K562 (cell line): ENCODE data around the gene USP32. TPM values are rescaled to one million over a fixed set of nuclear protein-coding genes. Genes with fewer than 3 reads are reported as not detected.

Source experiments
- BMI1 ChIP-seq: fragments of 150-350 bp; IDR thresholded peaks from 2 replicates; pipeline ENCODE4 v1.6.1; 2014; ENCODE audit warnings: low read length
- DPF2 ChIP-seq: fragments of 450-650 bp; IDR thresholded peaks from 2 replicates; pipeline ENCODE4 v1.6.1; 2016
- EZH2 ChIP-seq: IDR thresholded peaks from 2 replicates; pipeline ENCODE4 v1.6.1; 2012; ENCODE audit warnings: low read depth, mild to moderate bottlenecking, inconsistent platforms, low read length, borderline replicate concordance
- KAT8 ChIP-seq: fragments of 450-650 bp; IDR thresholded peaks from 2 replicates; pipeline ENCODE4 v1.6.1; 2016; ENCODE audit warnings: low read depth, mild to moderate bottlenecking
- KDM1A ChIP-seq, 2 experiments: fragments of 450-650 bp; IDR thresholded peaks; 2 replicates each; pipeline ENCODE4 v1.6.1; 2016; ENCODE audit warnings: mild to moderate bottlenecking in 2 of 2
- LARP7 ChIP-seq: fragments of 450-650 bp; IDR thresholded peaks from 2 replicates; pipeline ENCODE4 v1.6.1; 2016
- MIER1 ChIP-seq: fragments of 450-650 bp; IDR thresholded peaks from 2 replicates; pipeline ENCODE4 v1.6.1; 2016; ENCODE audit warnings: antibody characterized with exemption, mild to moderate bottlenecking, low read depth
- MYBL2 ChIP-seq, 2 experiments: fragments of 450-650 bp in 1 of 2; sonication (generic) in 1 of 2; formaldehyde crosslinking in 1 of 2; IDR thresholded peaks; 2 replicates each; pipeline versions ENCODE4 v1.6.1 to v1.8.1; 2017 to 2022; ENCODE audit warnings: borderline replicate concordance in 1 of 2, inconsistent platforms in 1 of 2, low read depth in 1 of 2, mild to moderate bottlenecking in 1 of 2, missing genetic modification reagents in 1 of 2, moderate library complexity in 1 of 2
- NUFIP1 ChIP-seq: fragments of 450-650 bp; IDR thresholded peaks from 2 replicates; pipeline ENCODE4 v1.6.1; 2018; ENCODE audit not compliant: partially characterized antibody
- PHB2 ChIP-seq: fragments of 450-650 bp; IDR thresholded peaks from 2 replicates; pipeline ENCODE4 v1.6.1; 2017; ENCODE audit warnings: low read depth
- PHF21A ChIP-seq: fragments of 450-650 bp; IDR thresholded peaks from 2 replicates; pipeline ENCODE4 v1.6.1; 2017; ENCODE audit warnings: low read depth, borderline replicate concordance
- RNF2 ChIP-seq: sonication (generic); IDR thresholded peaks from 2 replicates; pipeline ENCODE4 v1.6.1; 2016
- SMAD2 ChIP-seq: fragments of 150-350 bp; IDR thresholded peaks from 2 replicates; pipeline ENCODE4 v1.6.1; 2014; ENCODE audit warnings: low read depth, mild to moderate bottlenecking, low read length
- SRSF7 ChIP-seq: fragments of 200-400 bp; formaldehyde crosslinking; optimal IDR thresholded peaks from 2 replicates; pipeline ENCODE3; 2017; ENCODE audit warnings: mild to moderate bottlenecking, low read depth, low read length
- ZFPM2 ChIP-seq: fragments of 250-450 bp; sonication (Bioruptor Pico); IDR thresholded peaks from 2 replicates; pipeline ENCODE4 v1.5.1; 2022; ENCODE audit warnings: mild to moderate bottlenecking
- ZKSCAN3 ChIP-seq: fragments of 250-450 bp; sonication (Bioruptor Pico); IDR thresholded peaks from 2 replicates; pipeline ENCODE4 v1.4.0; 2020
- ZNF232 ChIP-seq: sonication (generic); formaldehyde crosslinking; IDR thresholded peaks from 2 replicates; pipeline ENCODE4 v1.8.0; 2022; ENCODE audit warnings: mild to moderate bottlenecking, missing genetic modification reagents
- ZNF644 ChIP-seq: fragments of 200-800 bp; sonication (Bioruptor generic); IDR thresholded peaks from 2 replicates; pipeline ENCODE4 v1.6.1; 2016; ENCODE audit warnings: low read depth, missing genetic modification characterization, missing compliant biosample characterization
- ZSCAN32 ChIP-seq: fragments of 450-650 bp; formaldehyde crosslinking; IDR thresholded peaks from 2 replicates; pipeline ENCODE4 v1.4.0; 2020; ENCODE audit warnings: mild to moderate bottlenecking, moderate library complexity
- polyA plus RNA-seq, 8 experiments: library from polyadenylated mRNA; depleted of rRNA in 4 of 8; stranded (reverse) in 5 of 8; unstranded in 3 of 8; fragments of >200 nt; fragmentation: Nextera tagmentation in 2 of 8; fragmentation: Illumina TruSeq in 1 of 8; extraction: Ambion mirVana in 2 of 8; extraction: Trizol in 1 of 8; gene quantifications; 2 replicates each; pipeline versions ENCODE4 v1.2.1 to v1.2.3, GENCODE V29; 2011 to 2014; ENCODE audit warnings: inconsistent platforms in 1 of 8, missing spikeins in 1 of 8
- total RNA-seq, 7 experiments: library from RNA; depleted of rRNA in 6 of 7; stranded (reverse); fragments of >200 nt in 6 of 7; fragmentation: Illumina TruSeq in 2 of 7; extraction: Trizol in 2 of 7; gene quantifications; 2 replicates each; pipeline versions ENCODE4 v1.2.1 to v1.2.3, GENCODE V29; 2011 to 2021; ENCODE audit warnings: low replicate concordance in 1 of 7
- TF ChIP-seq, protein P1 (sequence below): fragments of 450-650 bp; formaldehyde crosslinking; IDR thresholded peaks from 2 replicates; pipeline ENCODE4 v1.4.0; 2020; ENCODE audit warnings: mild to moderate bottlenecking, moderate library complexity
- TF ChIP-seq, protein P2 (sequence below): fragments of 250-450 bp; sonication (Bioruptor Pico); IDR thresholded peaks from 2 replicates; pipeline ENCODE4 v1.8.0; 2021; ENCODE audit warnings: moderate library complexity, mild to moderate bottlenecking, inconsistent platforms
- TF ChIP-seq, protein P3 (sequence below): fragments of 150-350 bp; IDR thresholded peaks from 2 replicates; pipeline ENCODE4 v1.6.1; 2014; ENCODE audit warnings: low read depth, mild to moderate bottlenecking, low read length, borderline replicate concordance
- TF ChIP-seq, protein P4 (sequence below): IDR thresholded peaks from 2 replicates; pipeline ENCODE4 v1.6.1; 2011; ENCODE audit not compliant: insufficient read length; ENCODE audit errors: extremely low read depth

The USP32 gene
- total and polyA plus RNA-seq, 9 of the 15 experiments (the other 6 are each of a cell fraction or from before 2014, with no cell fraction given), result 18.0 to 69.3 (median 47.1) TPM

DNA sequence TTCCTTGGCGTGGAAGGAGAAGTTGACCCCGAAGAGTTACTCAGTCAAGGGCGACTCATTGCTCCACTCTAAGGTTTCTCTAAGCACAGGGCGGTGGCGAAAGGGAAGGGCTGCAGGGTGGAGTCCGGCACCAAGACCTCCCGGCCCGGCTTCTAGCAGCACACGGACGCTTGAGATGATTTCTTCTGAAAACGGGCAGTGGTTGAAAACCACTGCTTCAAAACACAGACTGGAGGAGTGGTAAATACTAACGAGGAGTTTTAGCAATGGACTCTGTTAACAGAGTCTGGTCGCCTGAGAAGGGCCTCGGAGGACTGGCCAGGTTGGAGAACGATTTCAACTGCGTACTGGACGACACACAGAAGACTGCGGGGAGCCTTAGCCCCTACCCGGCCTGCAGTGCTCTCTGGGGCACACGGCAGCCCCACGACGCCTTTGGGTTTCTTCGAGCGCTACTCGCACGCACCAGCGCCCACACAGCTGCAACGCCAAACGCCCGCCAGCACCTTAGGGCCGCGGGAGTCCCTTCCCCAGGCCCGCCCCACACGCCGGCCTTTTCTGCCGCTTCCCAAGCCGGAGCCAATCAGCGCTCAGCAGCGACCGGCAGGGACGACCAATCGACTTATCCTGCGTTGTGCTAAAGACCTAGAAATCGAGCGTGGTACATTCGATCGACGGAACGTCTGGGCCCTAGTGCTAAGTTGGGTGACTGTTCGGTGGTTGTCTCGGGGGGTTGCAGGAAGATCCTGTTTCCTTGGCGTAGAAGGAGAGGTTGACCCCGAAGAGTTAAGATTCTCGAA lies 256.6 kb downstream of the USP32 start (continued):
- TF ChIP-seq EZH2 (no peak), SRSF7 (no peak), ZNF644 (tag) (no peak), PHB2 (no peak), ZNF232 (CRISPR knock-in tag) (no peak), ZFPM2 (CRISPR knock-in tag) (no peak), KAT8 (no peak), RNF2 (peak; percentile 72), NUFIP1 (no peak), ZKSCAN3 (CRISPR knock-in tag) (no peak), KDM1A (IDR thresholded peaks at IDR 0.05) (no peak), PHF21A (no peak), MIER1 (no peak), DPF2 (no peak), BMI1 (no peak), LARP7 (no peak), MYBL2 (IDR thresholded peaks at IDR 0.05; ENCODE audit: low read depth) (no peak), MYBL2 (CRISPR knock-in tag; IDR thresholded peaks at IDR 0.05; ENCODE audit: borderline replicate concordance) (no peak), SMAD2 (no peak), ZSCAN32 (CRISPR knock-in tag) (no peak)
- TF ChIP-seq, protein P1, sequence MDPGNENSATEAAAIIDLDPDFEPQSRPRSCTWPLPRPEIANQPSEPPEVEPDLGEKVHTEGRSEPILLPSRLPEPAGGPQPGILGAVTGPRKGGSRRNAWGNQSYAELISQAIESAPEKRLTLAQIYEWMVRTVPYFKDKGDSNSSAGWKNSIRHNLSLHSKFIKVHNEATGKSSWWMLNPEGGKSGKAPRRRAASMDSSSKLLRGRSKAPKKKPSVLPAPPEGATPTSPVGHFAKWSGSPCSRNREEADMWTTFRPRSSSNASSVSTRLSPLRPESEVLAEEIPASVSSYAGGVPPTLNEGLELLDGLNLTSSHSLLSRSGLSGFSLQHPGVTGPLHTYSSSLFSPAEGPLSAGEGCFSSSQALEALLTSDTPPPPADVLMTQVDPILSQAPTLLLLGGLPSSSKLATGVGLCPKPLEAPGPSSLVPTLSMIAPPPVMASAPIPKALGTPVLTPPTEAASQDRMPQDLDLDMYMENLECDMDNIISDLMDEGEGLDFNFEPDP (CRISPR knock-in tag), result no peak
- TF ChIP-seq, protein P2, sequence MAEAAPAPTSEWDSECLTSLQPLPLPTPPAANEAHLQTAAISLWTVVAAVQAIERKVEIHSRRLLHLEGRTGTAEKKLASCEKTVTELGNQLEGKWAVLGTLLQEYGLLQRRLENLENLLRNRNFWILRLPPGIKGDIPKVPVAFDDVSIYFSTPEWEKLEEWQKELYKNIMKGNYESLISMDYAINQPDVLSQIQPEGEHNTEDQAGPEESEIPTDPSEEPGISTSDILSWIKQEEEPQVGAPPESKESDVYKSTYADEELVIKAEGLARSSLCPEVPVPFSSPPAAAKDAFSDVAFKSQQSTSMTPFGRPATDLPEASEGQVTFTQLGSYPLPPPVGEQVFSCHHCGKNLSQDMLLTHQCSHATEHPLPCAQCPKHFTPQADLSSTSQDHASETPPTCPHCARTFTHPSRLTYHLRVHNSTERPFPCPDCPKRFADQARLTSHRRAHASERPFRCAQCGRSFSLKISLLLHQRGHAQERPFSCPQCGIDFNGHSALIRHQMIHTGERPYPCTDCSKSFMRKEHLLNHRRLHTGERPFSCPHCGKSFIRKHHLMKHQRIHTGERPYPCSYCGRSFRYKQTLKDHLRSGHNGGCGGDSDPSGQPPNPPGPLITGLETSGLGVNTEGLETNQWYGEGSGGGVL (CRISPR knock-in tag), result no peak
- TF ChIP-seq, protein P3, sequence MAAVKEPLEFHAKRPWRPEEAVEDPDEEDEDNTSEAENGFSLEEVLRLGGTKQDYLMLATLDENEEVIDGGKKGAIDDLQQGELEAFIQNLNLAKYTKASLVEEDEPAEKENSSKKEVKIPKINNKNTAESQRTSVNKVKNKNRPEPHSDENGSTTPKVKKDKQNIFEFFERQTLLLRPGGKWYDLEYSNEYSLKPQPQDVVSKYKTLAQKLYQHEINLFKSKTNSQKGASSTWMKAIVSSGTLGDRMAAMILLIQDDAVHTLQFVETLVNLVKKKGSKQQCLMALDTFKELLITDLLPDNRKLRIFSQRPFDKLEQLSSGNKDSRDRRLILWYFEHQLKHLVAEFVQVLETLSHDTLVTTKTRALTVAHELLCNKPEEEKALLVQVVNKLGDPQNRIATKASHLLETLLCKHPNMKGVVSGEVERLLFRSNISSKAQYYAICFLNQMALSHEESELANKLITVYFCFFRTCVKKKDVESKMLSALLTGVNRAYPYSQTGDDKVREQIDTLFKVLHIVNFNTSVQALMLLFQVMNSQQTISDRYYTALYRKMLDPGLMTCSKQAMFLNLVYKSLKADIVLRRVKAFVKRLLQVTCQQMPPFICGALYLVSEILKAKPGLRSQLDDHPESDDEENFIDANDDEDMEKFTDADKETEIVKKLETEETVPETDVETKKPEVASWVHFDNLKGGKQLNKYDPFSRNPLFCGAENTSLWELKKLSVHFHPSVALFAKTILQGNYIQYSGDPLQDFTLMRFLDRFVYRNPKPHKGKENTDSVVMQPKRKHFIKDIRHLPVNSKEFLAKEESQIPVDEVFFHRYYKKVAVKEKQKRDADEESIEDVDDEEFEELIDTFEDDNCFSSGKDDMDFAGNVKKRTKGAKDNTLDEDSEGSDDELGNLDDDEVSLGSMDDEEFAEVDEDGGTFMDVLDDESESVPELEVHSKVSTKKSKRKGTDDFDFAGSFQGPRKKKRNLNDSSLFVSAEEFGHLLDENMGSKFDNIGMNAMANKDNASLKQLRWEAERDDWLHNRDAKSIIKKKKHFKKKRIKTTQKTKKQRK, result no peak
- TF ChIP-seq, protein P4, sequence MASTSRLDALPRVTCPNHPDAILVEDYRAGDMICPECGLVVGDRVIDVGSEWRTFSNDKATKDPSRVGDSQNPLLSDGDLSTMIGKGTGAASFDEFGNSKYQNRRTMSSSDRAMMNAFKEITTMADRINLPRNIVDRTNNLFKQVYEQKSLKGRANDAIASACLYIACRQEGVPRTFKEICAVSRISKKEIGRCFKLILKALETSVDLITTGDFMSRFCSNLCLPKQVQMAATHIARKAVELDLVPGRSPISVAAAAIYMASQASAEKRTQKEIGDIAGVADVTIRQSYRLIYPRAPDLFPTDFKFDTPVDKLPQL, result no peak
